ENCODE measurements around the gene ACTG1. TPM values are rescaled to one million over a fixed set of nuclear protein-coding genes. Genes with fewer than 3 reads are reported as not detected.

The ACTG1 gene
- total and polyA plus RNA-seq, 2 of the 13 experiments (the other 11 are each of a cell fraction or from before 2014, with no cell fraction given): 973 to 1,138 TPM

GRCh38 chr17:81519284-81520020 is 6.9 kb upstream of the ACTG1 start (continued):
- TF ChIP-seq CSRNP2 (CRISPR knock-in tag; conservative IDR thresholded peaks at IDR 0.05; ENCODE audit: low read depth) (no peak), EHMT2 (IDR thresholded peaks at IDR 0.05; ENCODE audit: borderline replicate concordance, low read depth, low read length) (no peak)

- no peaks in the 10 kb centered on the region for H4K20me1 ChIP-seq (ENCODE audit: insufficient read depth, low read length)
- H3K4me3 ChIP-seq (replicated peaks in 1 of 3; ENCODE audit: insufficient read depth in 1 of 3, low read depth in 2 of 3, low read length in 3 of 3): peak overlapping the region; percentile 35 to 75 (median 56); a peak in 5 of 6 replicates
- in situ Hi-C loops (cut with HindIII; ENCODE audit: extremely low pct_ligation_motif_present, low pct_unique_long_range_greater_than_20kb) (no loop called here), intact Hi-C loops (cut with micrococcal nuclease; ENCODE audit: unreplicated experiment) (loop anchor here (10.0 kb wide), 1 partner anchor 124 kb away; the partner anchor contains the start of gene BAHCC1)
- FAIRE-seq (no peak), DNase-seq (ENCODE audit: low spot score) (no peak), ATAC-seq (peak; percentile 12)
- no peak overlapping the region for H3K27ac ChIP-seq (ENCODE audit: extremely low read length, insufficient read depth, low read length)
- ChIA-PET CTCF (ENCODE audit: low intra/inter-chr PET ratio, low total read pairs) (interaction anchor here (1.2 kb wide), 1 partner anchor 83 kb away, joined by 3 read pairs; no protein-coding TSS in a partner anchor), POLR2A (interaction anchor here (0.6 to 2.2 kb wide), 5 partner anchors 10 to 280 kb away, joined by 3 to 16 read pairs (median 5); partner anchors contain the start of genes FAAP100, NDUFAF8 and TEPSIN)
- H2AFZ ChIP-seq (ENCODE audit: low read length): no peak overlapping the region
- H3K9me3 ChIP-seq (ENCODE audit: low read length): no peaks in the 10 kb centered on the region
- WGBS (ENCODE audit: low lambda C conversion rate): 7% methylated on average over 26 of the region's 47 CpGs
- peaks cover 52% of the 10 kb centered on the region for H3K4me1 ChIP-seq (ENCODE audit: insufficient read depth, low read length)
- H3K36me3 ChIP-seq (replicated peaks in 1 of 2; ENCODE audit: control insufficient read depth in 1 of 2, insufficient read depth in 2 of 2, low read length in 2 of 2): no peaks in the 10 kb centered on the region
- no peaks in the 10 kb centered on the region for H3K79me2 ChIP-seq (ENCODE audit: insufficient read depth, low read length)
- H3K27me3 ChIP-seq (ENCODE audit: control insufficient read depth in 1 of 2, insufficient read depth in 2 of 2, low read length in 2 of 2): peaks cover 0 to 37% of the 10 kb centered on the region in 2 experiments; a peak in 4 of 5 replicates
- H3K4me2 ChIP-seq (ENCODE audit: low read depth, low read length): peak overlapping the region; percentile 79
- H3K9ac ChIP-seq (ENCODE audit: insufficient read depth, low read depth, low read length): peak overlapping the region; percentile 50
- no TSS peak for BruUV-seq (replicated peaks)
- TF ChIP-seq HOXA9 (CRISPR knock-in tag; IDR thresholded peaks at IDR 0.05; ENCODE audit: borderline replicate concordance) (0 out of 2 replicates have a peak, but pooled peaks have one; percentile 27), STAG1 (CRISPR knock-in tag; IDR thresholded peaks at IDR 0.05) (no peak), ZBTB33 (CRISPR knock-in tag; IDR thresholded peaks at IDR 0.05) (peak; percentile 39; the same call in 1 of the 2 replicates), SOX6 (IDR thresholded peaks at IDR 0.05) (no peak), SOX6 (CRISPR knock-in tag; IDR thresholded peaks at IDR 0.05) (0 out of 2 replicates have a peak, but pooled peaks have one; percentile 1), MED13 (CRISPR knock-in tag; IDR thresholded peaks at IDR 0.05) (peak; percentile 55; the same call in 1 of the 2 replicates), ZNF563 (CRISPR knock-in tag; IDR thresholded peaks at IDR 0.05) (0 out of 2 replicates have a peak, but pooled peaks have one; percentile 72), EEA1 (CRISPR knock-in tag; IDR thresholded peaks at IDR 0.05; ENCODE audit: borderline replicate concordance) (peak; percentile 19; the same call in 1 of the 2 replicates), MLX (CRISPR knock-in tag; IDR thresholded peaks at IDR 0.05) (no peak)
These were observed 6.2 kb upstream of the ACTG1 start for GRCh38 chr17:81518785-81519283.
